Panc1 (cell line): ENCODE results near the gene SEMA3D. TPM values are rescaled to one million over a fixed set of nuclear protein-coding genes. Genes with fewer than 3 reads are reported as not detected.

Experiments used
- ATAC-seq: fragments of 200-7000 bp; cut with Tn5 transposase; 2 replicates; pipeline ENCODE4 v1.9.1; 2020; ENCODE audit warnings: mild to moderate bottlenecking, moderate library complexity
- BruUV-seq: library from RNA; stranded (reverse); fragments of 400-500 nt; replicated peaks from 2 replicates; lab custom pipeline; 2021; lab: Mats Ljungman, UMichigan
- CTCF ChIA-PET: fragments of 300-600 bp; sonication (Branson Sonifier 250); formaldehyde crosslinking; loops from one replicate; lab custom pipeline; 2022; ENCODE audit warnings: antibody characterized with exemption; lab: Charles Lee
- POLR2A ChIA-PET: fragments of 300-600 bp; sonication (Branson Sonifier 250); formaldehyde crosslinking; loops from one replicate; lab custom pipeline; 2022; ENCODE audit warnings: antibody characterized with exemption; lab: Charles Lee
- DNase-seq: peaks from one replicate; pipeline ENCODE4 v3.0.0-alpha.2; 2010; ENCODE audit warnings: low read depth, low spot score
- H3K27ac ChIP-seq: 2 replicates; pipeline ENCODE4 v1.5.1; 2011; ENCODE audit warnings: mild to moderate bottlenecking, low read length, inconsistent platforms
- H3K27me3 ChIP-seq: fragments of 200-500 bp; sonication (Bioruptor generic); 2 replicates; pipeline ENCODE4 v1.6.0; 2014; ENCODE audit warnings: low read length, inconsistent platforms; ENCODE audit not compliant: control insufficient read depth, insufficient read depth
- H3K36me3 ChIP-seq: fragments of 200-500 bp; sonication (Bioruptor generic); 2 replicates; pipeline ENCODE4 v1.5.1; 2014; ENCODE audit warnings: inconsistent platforms, mild to moderate bottlenecking, low read length, moderate library complexity; ENCODE audit not compliant: control insufficient read depth, insufficient read depth
- H3K4me1 ChIP-seq: 2 replicates; pipeline ENCODE4 v1.5.1; 2011; ENCODE audit warnings: inconsistent platforms, mild to moderate bottlenecking, low read length, moderate library complexity; ENCODE audit not compliant: control insufficient read depth, insufficient read depth
- H3K4me3 ChIP-seq, 2 experiments: 2 replicates each; pipeline ENCODE4 v1.5.1; 2011 to 2012; ENCODE audit warnings: low read depth in 2 of 2, low read length in 2 of 2, mild to moderate bottlenecking in 2 of 2, inconsistent platforms in 1 of 2, moderate library complexity in 1 of 2
- H3K9me3 ChIP-seq: fragments of 200-500 bp; sonication (Bioruptor generic); 2 replicates; pipeline ENCODE4 v1.5.1; 2014; ENCODE audit warnings: low read depth, mild to moderate bottlenecking, inconsistent platforms, low read length, moderate library complexity; ENCODE audit not compliant: control insufficient read depth, insufficient read depth
- POLR2AphosphoS5 ChIP-seq: IDR thresholded peaks from 2 replicates; pipeline ENCODE4 v1.6.1; 2012; ENCODE audit warnings: mild to moderate bottlenecking, low read depth, low read length, moderate library complexity
- SIN3A ChIP-seq: IDR thresholded peaks from 2 replicates; pipeline ENCODE4 v1.6.1; 2012; ENCODE audit warnings: low read depth, mild to moderate bottlenecking, low read length, moderate library complexity, borderline replicate concordance; ENCODE audit not compliant: insufficient read depth
- TCF7L2 ChIP-seq: IDR thresholded peaks from 2 replicates; pipeline ENCODE4 v1.6.1; 2011; ENCODE audit warnings: mild to moderate bottlenecking, low read depth, low read length, inconsistent platforms
- in situ Hi-C: cut with HindIII; loops from 2 replicates; pipeline ENCODE4 v1.10.0; 2016; ENCODE audit warnings: low sequenced_read_pairs, low pct_unique_long_range_greater_than_20kb
- intact Hi-C: fragments of 100-400 bp; cut with micrococcal nuclease; formaldehyde crosslinking; loops from one replicate; pipeline ENCODE4 v1.10.0; 2022; ENCODE audit not compliant: unreplicated experiment
- total RNA-seq: library from RNA; stranded (reverse); gene quantifications from one replicate; pipeline ENCODE4 v1.2.1, GENCODE V29; 2021; ENCODE audit not compliant: unreplicated experiment
- TF ChIP-seq, protein P1 (sequence below): fragments of 450-650 bp; IDR thresholded peaks from 2 replicates; pipeline ENCODE4 v1.5.1; 2017; ENCODE audit warnings: mild to moderate bottlenecking
- TF ChIP-seq, protein P2 (sequence below), 2 experiments: IDR thresholded peaks; 2 replicates each; pipeline ENCODE4 v1.6.1; 2011 to 2012; ENCODE audit warnings: low read depth in 2 of 2, control low read depth in 1 of 2, low read length in 1 of 2, mild to moderate bottlenecking in 1 of 2, moderate library complexity in 1 of 2; ENCODE audit not compliant: insufficient read depth in 1 of 2

The SEMA3D gene
- total RNA-seq, 1 experiment from 2014 or later, result 11.5 TPM

DNA sequence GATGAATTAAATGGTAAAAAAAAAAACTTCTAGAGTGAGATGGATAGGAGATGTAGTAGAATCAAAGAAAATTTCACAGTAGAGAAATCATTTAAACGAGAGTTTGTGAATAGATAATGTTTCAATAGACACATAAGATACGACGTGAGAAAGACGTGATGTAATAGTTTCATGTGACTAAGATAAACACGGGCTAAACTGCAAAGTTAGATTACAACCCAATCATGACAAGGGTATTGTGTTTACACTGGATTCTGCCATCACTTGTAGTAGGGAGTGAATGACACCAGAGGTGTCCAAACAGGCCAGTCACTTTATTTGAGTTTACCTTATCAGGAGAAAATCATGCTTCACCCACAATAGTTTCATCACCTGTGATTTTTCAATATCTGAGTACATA, 21.6 kb downstream of the SEMA3D start:
- TF ChIP-seq SIN3A (no peak), TCF7L2 (no peak), POLR2AphosphoS5 (no peak)
- TF ChIP-seq, protein P1, sequence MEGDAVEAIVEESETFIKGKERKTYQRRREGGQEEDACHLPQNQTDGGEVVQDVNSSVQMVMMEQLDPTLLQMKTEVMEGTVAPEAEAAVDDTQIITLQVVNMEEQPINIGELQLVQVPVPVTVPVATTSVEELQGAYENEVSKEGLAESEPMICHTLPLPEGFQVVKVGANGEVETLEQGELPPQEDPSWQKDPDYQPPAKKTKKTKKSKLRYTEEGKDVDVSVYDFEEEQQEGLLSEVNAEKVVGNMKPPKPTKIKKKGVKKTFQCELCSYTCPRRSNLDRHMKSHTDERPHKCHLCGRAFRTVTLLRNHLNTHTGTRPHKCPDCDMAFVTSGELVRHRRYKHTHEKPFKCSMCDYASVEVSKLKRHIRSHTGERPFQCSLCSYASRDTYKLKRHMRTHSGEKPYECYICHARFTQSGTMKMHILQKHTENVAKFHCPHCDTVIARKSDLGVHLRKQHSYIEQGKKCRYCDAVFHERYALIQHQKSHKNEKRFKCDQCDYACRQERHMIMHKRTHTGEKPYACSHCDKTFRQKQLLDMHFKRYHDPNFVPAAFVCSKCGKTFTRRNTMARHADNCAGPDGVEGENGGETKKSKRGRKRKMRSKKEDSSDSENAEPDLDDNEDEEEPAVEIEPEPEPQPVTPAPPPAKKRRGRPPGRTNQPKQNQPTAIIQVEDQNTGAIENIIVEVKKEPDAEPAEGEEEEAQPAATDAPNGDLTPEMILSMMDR, result no peak
- TF ChIP-seq, protein P2, sequence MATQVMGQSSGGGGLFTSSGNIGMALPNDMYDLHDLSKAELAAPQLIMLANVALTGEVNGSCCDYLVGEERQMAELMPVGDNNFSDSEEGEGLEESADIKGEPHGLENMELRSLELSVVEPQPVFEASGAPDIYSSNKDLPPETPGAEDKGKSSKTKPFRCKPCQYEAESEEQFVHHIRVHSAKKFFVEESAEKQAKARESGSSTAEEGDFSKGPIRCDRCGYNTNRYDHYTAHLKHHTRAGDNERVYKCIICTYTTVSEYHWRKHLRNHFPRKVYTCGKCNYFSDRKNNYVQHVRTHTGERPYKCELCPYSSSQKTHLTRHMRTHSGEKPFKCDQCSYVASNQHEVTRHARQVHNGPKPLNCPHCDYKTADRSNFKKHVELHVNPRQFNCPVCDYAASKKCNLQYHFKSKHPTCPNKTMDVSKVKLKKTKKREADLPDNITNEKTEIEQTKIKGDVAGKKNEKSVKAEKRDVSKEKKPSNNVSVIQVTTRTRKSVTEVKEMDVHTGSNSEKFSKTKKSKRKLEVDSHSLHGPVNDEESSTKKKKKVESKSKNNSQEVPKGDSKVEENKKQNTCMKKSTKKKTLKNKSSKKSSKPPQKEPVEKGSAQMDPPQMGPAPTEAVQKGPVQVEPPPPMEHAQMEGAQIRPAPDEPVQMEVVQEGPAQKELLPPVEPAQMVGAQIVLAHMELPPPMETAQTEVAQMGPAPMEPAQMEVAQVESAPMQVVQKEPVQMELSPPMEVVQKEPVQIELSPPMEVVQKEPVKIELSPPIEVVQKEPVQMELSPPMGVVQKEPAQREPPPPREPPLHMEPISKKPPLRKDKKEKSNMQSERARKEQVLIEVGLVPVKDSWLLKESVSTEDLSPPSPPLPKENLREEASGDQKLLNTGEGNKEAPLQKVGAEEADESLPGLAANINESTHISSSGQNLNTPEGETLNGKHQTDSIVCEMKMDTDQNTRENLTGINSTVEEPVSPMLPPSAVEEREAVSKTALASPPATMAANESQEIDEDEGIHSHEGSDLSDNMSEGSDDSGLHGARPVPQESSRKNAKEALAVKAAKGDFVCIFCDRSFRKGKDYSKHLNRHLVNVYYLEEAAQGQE (IDR thresholded peaks at IDR 0.05; ENCODE audit: insufficient read depth in 1 of 2, low read depth in 2 of 2, low read length in 1 of 2), result no peak
- ATAC-seq, result no peak
- in situ Hi-C loops, result no loop called here
- intact Hi-C loops, result no loop called here
- H3K4me1 ChIP-seq, result no peaks in the 10 kb centered on the region
- DNase-seq, result no peak
- no peaks in the 10 kb centered on the region for H3K27me3 ChIP-seq
- no peaks in the 10 kb centered on the region for H3K9me3 ChIP-seq
- POLR2A ChIA-PET, result no interaction called here
- no TSS peak for BruUV-seq
- H3K27ac ChIP-seq, result no peak overlapping the region
- H3K4me3 ChIP-seq, result no peak overlapping the region
- no peaks in the 10 kb centered on the region for H3K36me3 ChIP-seq
- CTCF ChIA-PET, result no interaction called here

DNA sequence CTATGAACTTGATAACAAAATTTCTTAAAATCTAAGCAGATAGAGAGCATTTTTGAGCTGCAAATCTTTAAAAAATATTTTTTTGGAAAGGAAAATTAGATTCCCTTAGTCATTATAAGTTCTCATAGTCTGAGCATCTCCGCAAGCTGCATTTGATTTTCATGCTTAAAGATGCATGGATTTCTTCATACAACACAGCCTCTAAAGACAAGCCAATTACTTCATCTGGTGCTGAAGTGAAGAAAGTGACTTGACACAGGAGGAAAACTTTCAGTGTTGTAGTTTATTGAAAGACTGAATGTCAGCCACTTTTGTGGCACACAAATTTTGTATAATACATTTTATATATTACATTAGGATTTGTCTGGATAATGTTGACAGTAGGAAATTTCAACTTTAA, 22.5 kb downstream of the SEMA3D start:
- POLR2A ChIA-PET, result no interaction called here

More for the DNA sequence above, 22.5 kb downstream of the SEMA3D start:
- Histone ChIP-seq H3K4me3 (no peak overlapping the region), H3K27me3 (no peaks in the 10 kb centered on the region), H3K9me3 (no peaks in the 10 kb centered on the region), H3K36me3 (no peaks in the 10 kb centered on the region), H3K4me1 (no peaks in the 10 kb centered on the region), H3K27ac (no peak overlapping the region)
- CTCF ChIA-PET, result interaction anchor here (0.5 kb wide), 1 partner anchor 20 kb away, joined by 3 read pairs; no protein-coding TSS in a partner anchor
- TF ChIP-seq SIN3A, result no peak
- TF ChIP-seq, protein P2 (IDR thresholded peaks at IDR 0.05; ENCODE audit: insufficient read depth in 1 of 2, low read depth in 2 of 2, low read length in 1 of 2), result no peak
- no peak for TF ChIP-seq TCF7L2
- no peak for TF ChIP-seq POLR2AphosphoS5
- TF ChIP-seq, protein P1, result no peak
- intact Hi-C loops (no loop called here), in situ Hi-C loops (no loop called here)
- BruUV-seq, result no TSS peak
- no peak for DNase-seq
- no peak for ATAC-seq
